GM23338 (cell line): ENCODE results near the gene NFYA.

ENCODE experiments used
- CREB1 ChIP-seq: fragments of 250-450 bp; sonication (Bioruptor Pico); IDR thresholded peaks from 2 replicates; pipeline ENCODE4 v1.5.0; 2020; ENCODE audit warnings: low read depth, mild to moderate bottlenecking, moderate library complexity
- ETS1 ChIP-seq: IDR thresholded peaks from 2 replicates; pipeline ENCODE4 v1.6.1; 2016; ENCODE audit warnings: antibody characterized with exemption
- EZH2 ChIP-seq: fragments of 200-600 bp; sonication (generic); IDR thresholded peaks from one replicate; pipeline ENCODE4 v1.8.0; 2017; ENCODE audit warnings: antibody characterized with exemption, mild to moderate bottlenecking, low read depth; ENCODE audit not compliant: unreplicated experiment
- EZH2phosphoT487 ChIP-seq: fragments of 200-600 bp; sonication (generic); IDR thresholded peaks from one replicate; pipeline ENCODE4 v1.8.1; 2018; ENCODE audit warnings: antibody characterized with exemption; ENCODE audit not compliant: unreplicated experiment
- JUNB ChIP-seq: IDR thresholded peaks from one replicate; pipeline ENCODE4 v1.6.1; 2016; ENCODE audit warnings: antibody characterized with exemption; ENCODE audit not compliant: unreplicated experiment
- POLR2AphosphoS5 ChIP-seq: IDR thresholded peaks from 2 replicates; pipeline ENCODE4 v1.6.1; 2016; ENCODE audit warnings: antibody characterized with exemption, low read depth
- ZNF114 ChIP-seq: fragments of 250-450 bp; sonication (Bioruptor Pico); IDR thresholded peaks from 2 replicates; pipeline ENCODE4 v1.5.0; 2020; ENCODE audit warnings: mild to moderate bottlenecking, moderate library complexity
- ZNF331 ChIP-seq: fragments of 250-450 bp; sonication (Bioruptor Pico); IDR thresholded peaks from 2 replicates; pipeline ENCODE4 v1.5.0; 2020; ENCODE audit warnings: low read depth, mild to moderate bottlenecking, moderate library complexity
- TF ChIP-seq, protein P1 (sequence below), 2 experiments: fragments of 200-600 bp in 1 of 2; sonication (generic) in 1 of 2; conservative IDR thresholded peaks; 2 replicates each; pipeline versions ENCODE4 v1.5.1 to v1.6.1; 2016 to 2017; ENCODE audit warnings: antibody characterized with exemption in 2 of 2, low read depth in 2 of 2, mild to moderate bottlenecking in 2 of 2, moderate library complexity in 1 of 2
- TF ChIP-seq, protein P2 (sequence below): IDR thresholded peaks from one replicate; pipeline ENCODE4 v1.6.1; 2018; ENCODE audit warnings: antibody characterized with exemption; ENCODE audit not compliant: unreplicated experiment

DNA sequence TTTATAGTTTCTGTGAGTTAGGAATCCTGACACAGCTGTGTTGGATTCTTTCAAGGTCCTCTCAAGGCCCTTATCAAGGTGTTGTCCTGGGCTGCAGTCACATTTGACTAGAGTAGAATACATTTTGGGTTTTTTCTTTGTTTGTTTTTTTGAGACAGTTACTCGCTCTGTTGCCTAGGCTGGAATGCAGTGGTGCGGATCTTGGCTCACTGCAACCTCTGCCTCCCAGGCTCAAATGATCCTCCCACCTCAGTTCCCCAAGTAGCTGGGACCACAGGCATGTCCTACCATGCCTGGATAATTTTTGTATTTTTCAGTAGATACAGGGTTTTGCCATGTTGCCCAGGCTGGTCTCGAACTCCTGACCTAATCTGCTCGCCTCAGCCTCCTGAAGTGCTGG lies 15.7 kb downstream of the NFYA start:
- TF ChIP-seq, protein P1, sequence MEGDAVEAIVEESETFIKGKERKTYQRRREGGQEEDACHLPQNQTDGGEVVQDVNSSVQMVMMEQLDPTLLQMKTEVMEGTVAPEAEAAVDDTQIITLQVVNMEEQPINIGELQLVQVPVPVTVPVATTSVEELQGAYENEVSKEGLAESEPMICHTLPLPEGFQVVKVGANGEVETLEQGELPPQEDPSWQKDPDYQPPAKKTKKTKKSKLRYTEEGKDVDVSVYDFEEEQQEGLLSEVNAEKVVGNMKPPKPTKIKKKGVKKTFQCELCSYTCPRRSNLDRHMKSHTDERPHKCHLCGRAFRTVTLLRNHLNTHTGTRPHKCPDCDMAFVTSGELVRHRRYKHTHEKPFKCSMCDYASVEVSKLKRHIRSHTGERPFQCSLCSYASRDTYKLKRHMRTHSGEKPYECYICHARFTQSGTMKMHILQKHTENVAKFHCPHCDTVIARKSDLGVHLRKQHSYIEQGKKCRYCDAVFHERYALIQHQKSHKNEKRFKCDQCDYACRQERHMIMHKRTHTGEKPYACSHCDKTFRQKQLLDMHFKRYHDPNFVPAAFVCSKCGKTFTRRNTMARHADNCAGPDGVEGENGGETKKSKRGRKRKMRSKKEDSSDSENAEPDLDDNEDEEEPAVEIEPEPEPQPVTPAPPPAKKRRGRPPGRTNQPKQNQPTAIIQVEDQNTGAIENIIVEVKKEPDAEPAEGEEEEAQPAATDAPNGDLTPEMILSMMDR (conservative IDR thresholded peaks at IDR 0.05; ENCODE audit: low read depth in 2 of 2), result no peak
- TF ChIP-seq EZH2, result no peak
- TF ChIP-seq POLR2AphosphoS5, result no peak
- TF ChIP-seq EZH2phosphoT487, result no peak
- TF ChIP-seq, protein P2, sequence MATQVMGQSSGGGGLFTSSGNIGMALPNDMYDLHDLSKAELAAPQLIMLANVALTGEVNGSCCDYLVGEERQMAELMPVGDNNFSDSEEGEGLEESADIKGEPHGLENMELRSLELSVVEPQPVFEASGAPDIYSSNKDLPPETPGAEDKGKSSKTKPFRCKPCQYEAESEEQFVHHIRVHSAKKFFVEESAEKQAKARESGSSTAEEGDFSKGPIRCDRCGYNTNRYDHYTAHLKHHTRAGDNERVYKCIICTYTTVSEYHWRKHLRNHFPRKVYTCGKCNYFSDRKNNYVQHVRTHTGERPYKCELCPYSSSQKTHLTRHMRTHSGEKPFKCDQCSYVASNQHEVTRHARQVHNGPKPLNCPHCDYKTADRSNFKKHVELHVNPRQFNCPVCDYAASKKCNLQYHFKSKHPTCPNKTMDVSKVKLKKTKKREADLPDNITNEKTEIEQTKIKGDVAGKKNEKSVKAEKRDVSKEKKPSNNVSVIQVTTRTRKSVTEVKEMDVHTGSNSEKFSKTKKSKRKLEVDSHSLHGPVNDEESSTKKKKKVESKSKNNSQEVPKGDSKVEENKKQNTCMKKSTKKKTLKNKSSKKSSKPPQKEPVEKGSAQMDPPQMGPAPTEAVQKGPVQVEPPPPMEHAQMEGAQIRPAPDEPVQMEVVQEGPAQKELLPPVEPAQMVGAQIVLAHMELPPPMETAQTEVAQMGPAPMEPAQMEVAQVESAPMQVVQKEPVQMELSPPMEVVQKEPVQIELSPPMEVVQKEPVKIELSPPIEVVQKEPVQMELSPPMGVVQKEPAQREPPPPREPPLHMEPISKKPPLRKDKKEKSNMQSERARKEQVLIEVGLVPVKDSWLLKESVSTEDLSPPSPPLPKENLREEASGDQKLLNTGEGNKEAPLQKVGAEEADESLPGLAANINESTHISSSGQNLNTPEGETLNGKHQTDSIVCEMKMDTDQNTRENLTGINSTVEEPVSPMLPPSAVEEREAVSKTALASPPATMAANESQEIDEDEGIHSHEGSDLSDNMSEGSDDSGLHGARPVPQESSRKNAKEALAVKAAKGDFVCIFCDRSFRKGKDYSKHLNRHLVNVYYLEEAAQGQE, result no peak
- no peak for TF ChIP-seq CREB1 (CRISPR knock-in tag)
- no peak for TF ChIP-seq ZNF114 (CRISPR knock-in tag)
- TF ChIP-seq JUNB, result no peak
- no peak for TF ChIP-seq ETS1
- TF ChIP-seq ZNF331, result no peak
